ENCODE results near the gene MAP6.
A peak's percentile ranks its signal among the peaks of the same experiment; 100 is the strongest.

Gene MAP6

GRCh38 chr11:75574698-75575602 lies 93.9 kb downstream of the MAP6 start:
- no peak for FAIRE-seq

GRCh38 chr11:75572744-75573143 lies 96.1 kb downstream of the MAP6 start:
- FAIRE-seq: no peak
- DNase-seq (ENCODE audit: insufficient read length, low spot score): no peak

More at GRCh38 chr11:75574698-75575602, 93.9 kb downstream of the MAP6 start:
- no peak for DNase-seq (ENCODE audit: insufficient read length, low spot score)

- DNase-seq (ENCODE audit: insufficient read length, low spot score) (no peak), FAIRE-seq (no peak)
Observed at GRCh38 chr11:75571625-75572024, 97.2 kb downstream of the MAP6 start.

GRCh38 chr11:75570559-75571139 lies 98.2 kb downstream of the MAP6 start:
- no peak for FAIRE-seq
- DNase-seq (ENCODE audit: insufficient read length, low spot score): no peak

- no peak for FAIRE-seq
- DNase-seq (ENCODE audit: insufficient read length, low spot score): no peak
Observed at GRCh38 chr11:75568616-75569219, 100.1 kb downstream of the MAP6 start.

- FAIRE-seq: no peak
- DNase-seq (ENCODE audit: insufficient read length, low spot score): no peak
Observed at GRCh38 chr11:75567971-75568370, 100.9 kb downstream of the MAP6 start.

GRCh38 chr11:75566763-75567279 lies 102.0 kb downstream of the MAP6 start:
- no peak for FAIRE-seq
- no peak for DNase-seq (ENCODE audit: insufficient read length, low spot score)

- FAIRE-seq (no peak), DNase-seq (ENCODE audit: insufficient read length, low spot score) (no peak)
Observed at GRCh38 chr11:75565916-75566762, 102.7 kb downstream of the MAP6 start.

GRCh38 chr11:75565221-75565814 lies 103.5 kb downstream of the MAP6 start:
- FAIRE-seq (no peak), DNase-seq (ENCODE audit: insufficient read length, low spot score) (no peak)

GRCh38 chr11:75563978-75564552 lies 104.8 kb downstream of the MAP6 start:
- no peak for DNase-seq (ENCODE audit: insufficient read length, low spot score)
- no peak for FAIRE-seq

- FAIRE-seq (no peak), DNase-seq (ENCODE audit: insufficient read length, low spot score) (no peak)
Observed at GRCh38 chr11:75563501-75563977, 105.3 kb downstream of the MAP6 start.

- DNase-seq (ENCODE audit: insufficient read length, low spot score) (no peak), FAIRE-seq (no peak)
Observed at GRCh38 chr11:75562836-75563484, 105.9 kb downstream of the MAP6 start.

- DNase-seq (ENCODE audit: insufficient read length, low spot score): peak; percentile 89
- peak; percentile 66 for FAIRE-seq
Observed at GRCh38 chr11:75562048-75562835, 106.6 kb downstream of the MAP6 start, which contains the start of gene SERPINH1. Gene SERPINH1 (plus strand): TSS chr11:75562253. CDS start chr11:75566350, 4,097 bp downstream.

GRCh38 chr11:75561426-75562047 lies 107.3 kb downstream of the MAP6 start:
- DNase-seq (ENCODE audit: insufficient read length, low spot score) (peak; percentile 61), FAIRE-seq (no peak)

- DNase-seq (ENCODE audit: insufficient read length, low spot score) (no peak), FAIRE-seq (no peak)
Observed at GRCh38 chr11:75560644-75561043, 108.2 kb downstream of the MAP6 start.

GRCh38 chr11:75558939-75559843 lies 109.6 kb downstream of the MAP6 start:
- DNase-seq (ENCODE audit: insufficient read length, low spot score) (no peak), FAIRE-seq (no peak)
